ENCODE data around the gene SEBOX.

DNA sequence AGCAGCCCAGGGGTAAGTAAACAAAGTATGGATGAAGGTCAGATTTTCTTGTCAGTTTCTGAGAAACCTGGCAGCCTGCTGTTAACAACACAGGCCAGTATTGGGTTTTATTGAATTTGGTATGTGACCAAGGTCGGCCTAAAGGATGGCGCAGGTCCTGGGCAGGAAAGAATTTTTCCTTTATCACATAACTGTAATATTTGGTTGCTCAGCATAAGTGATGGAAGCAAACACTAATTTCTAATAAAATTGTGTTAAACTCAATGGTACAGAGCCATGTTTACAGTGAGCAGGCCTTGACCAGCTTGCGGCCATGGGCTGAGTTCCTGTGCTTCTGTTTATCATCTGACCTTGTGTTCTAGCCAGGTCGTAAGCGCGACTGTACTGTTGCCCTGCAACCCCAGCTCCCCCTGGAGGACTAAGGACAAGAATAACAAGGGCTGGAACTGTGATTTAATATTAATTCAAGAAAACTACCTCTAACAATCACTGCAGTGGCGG lies 18.2 kb downstream of the SEBOX start:
- TF ChIP-seq, protein P1, sequence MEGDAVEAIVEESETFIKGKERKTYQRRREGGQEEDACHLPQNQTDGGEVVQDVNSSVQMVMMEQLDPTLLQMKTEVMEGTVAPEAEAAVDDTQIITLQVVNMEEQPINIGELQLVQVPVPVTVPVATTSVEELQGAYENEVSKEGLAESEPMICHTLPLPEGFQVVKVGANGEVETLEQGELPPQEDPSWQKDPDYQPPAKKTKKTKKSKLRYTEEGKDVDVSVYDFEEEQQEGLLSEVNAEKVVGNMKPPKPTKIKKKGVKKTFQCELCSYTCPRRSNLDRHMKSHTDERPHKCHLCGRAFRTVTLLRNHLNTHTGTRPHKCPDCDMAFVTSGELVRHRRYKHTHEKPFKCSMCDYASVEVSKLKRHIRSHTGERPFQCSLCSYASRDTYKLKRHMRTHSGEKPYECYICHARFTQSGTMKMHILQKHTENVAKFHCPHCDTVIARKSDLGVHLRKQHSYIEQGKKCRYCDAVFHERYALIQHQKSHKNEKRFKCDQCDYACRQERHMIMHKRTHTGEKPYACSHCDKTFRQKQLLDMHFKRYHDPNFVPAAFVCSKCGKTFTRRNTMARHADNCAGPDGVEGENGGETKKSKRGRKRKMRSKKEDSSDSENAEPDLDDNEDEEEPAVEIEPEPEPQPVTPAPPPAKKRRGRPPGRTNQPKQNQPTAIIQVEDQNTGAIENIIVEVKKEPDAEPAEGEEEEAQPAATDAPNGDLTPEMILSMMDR (IDR thresholded peaks at IDR 0.05), result peak in 1 of 4 experiments; percentile 9
- TF ChIP-seq POLR2AphosphoS5 (IDR thresholded peaks at IDR 0.05), result peak; percentile 4
- no peak for TF ChIP-seq POLR2A (IDR thresholded peaks at IDR 0.05)

All from prostate gland (tissue), 2 donors.